ENCODE measurements around the gene TRAPPC13.

TRAPPC13 gene

DNA sequence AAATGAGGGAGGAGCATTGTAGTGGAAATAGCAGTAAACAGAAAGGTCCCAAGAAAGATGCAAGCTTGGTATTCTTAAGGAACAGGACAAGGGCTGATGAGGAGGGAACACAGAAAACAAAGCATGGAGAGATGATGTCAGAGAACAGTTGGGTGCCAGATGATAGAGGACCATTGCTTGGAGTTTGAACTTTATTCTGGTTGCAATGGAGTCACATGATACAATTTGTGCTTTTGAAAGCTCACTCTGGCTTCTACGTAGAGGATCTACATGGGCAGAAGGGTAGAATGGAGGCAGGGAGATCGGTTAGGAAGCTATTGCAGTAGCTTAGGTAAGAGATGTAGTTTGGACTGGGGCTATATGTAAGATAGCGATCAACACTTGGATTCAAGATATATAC is 57.3 kb downstream of the TRAPPC13 start:
- no peak for DNase-seq (ENCODE audit: low read depth)

DNA sequence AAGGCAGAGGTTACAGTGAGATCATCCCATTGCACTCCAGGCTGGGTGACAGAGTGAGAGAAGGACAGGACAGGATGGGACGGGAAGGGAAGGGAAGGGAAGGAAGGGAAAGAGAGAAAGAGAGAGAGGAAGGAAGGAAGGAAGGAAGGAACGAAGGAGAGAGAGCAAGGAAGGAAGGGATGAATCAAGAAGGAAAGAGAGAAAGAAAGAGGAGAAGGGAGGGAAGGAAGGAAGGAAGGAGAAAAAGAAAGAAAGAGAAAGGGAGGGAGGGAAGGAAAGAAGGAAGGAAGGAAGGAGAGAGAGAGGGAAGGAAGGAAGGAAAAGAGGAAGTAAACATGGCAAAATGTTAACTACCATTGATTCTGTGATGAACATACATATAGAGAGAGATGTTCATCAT is 68.3 kb downstream of the TRAPPC13 start:
- DNase-seq (ENCODE audit: low read depth), result no peak

DNA sequence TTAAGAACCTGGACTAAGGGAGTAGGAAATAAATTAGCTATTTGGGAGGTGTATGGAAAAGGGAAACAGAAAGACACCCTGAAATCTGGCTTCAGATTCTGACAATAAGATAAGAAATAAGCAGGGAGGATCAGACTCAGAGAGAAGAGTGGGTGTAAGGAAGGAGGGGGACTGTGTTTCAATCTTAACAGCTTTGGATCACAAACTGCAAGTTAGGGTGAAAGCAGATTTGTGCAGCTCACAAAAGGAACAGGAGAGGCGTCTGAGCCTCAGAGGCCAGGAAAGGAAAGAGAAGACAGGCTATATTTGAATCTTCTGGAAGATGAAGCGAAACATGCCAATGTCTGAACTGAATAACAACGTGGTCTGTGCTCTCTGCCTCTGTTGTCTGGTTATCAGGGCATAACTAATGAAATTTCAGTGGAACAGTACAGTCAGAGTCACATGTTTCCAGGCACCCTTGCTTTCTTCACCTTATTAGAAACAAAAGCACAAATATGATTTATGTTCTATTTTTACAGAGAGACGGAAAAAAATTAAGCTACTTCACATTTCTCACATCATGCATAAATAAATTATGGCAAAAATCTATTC is 70.4 kb downstream of the TRAPPC13 start:
- DNase-seq (ENCODE audit: low read depth), result no peak

DNA sequence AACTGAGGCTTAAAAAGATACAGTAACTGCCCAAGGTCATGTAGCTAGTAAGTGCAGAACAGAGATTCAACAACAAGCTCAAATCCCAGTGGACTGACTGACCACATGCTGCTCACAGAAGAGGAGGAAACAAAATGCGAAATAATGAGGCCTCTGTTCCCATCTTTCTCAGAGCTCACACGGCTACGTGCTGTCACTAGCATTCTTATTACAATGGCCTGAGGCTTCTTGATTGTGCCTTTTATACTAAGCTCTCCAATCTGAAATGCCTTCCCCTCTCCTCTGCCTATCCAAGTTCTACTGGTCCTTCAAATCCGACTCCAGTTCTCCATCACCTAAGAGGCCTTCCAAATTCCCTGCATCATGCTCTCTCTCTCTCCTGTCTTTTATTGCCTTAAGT is 71.1 kb downstream of the TRAPPC13 start:
- DNase-seq (ENCODE audit: low read depth), result no peak

DNA sequence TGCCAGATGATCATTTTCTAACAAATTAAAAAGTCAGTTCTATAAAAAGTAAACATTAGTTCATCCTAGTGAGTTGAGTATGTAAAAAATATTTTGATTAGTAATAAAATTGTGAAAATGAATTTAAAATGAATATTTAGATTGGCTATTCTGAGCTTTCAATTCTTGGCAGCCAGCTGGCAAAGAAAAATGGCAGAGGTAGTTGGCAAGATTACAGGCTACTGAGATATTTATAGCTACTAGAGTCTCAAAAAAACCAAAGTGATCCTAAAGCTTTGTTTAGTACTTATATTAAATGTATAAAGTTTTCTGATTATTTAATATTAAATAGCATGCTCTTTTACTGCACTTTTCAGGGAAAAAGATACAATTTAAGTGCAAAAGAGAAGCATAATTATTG is 72.1 kb downstream of the TRAPPC13 start:
- DNase-seq (ENCODE audit: low read depth), result no peak

GRCh38 chr5:65699338-65699737 is 74.5 kb downstream of the TRAPPC13 start:
- DNase-seq (ENCODE audit: low read depth), result no peak

- DNase-seq (ENCODE audit: low read depth), result no peak
Measured at GRCh38 chr5:65702036-65702435, 77.2 kb downstream of the TRAPPC13 start.

- DNase-seq (ENCODE audit: low read depth), result no peak
Measured at GRCh38 chr5:65704621-65705239, 79.9 kb downstream of the TRAPPC13 start.

GRCh38 chr5:65707663-65708062 is 82.8 kb downstream of the TRAPPC13 start:
- DNase-seq (ENCODE audit: low read depth), result no peak

DNA sequence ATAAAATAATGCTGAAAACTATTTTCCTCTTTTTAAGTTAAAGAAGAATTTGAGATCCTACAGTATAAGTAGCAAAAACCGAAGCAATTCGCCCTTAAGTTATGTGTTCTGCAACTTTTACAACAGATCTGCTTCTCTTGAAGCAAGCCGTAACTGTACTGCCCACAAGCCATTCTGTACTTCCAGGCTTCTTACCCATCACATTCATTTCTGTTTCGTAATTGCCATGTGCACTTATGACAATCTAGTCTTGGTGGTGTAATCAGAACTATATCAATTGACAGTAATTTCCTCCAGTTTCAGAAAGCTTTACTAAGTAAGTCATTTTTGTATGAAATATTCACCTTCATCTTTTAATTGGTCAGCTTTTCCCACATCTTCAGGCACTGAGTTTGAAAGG is 83.3 kb downstream of the TRAPPC13 start:
- no peak for DNase-seq (ENCODE audit: low read depth)

Data from stimulated activated CD4-positive, alpha-beta T cell treated with anti-CD3 and anti-CD28 coated beads, Interleukin-2, amount 100 ng/mL, for 4 hours (primary cell).